Upper lobe of left lung (tissue), 4 donors: ENCODE results near the gene PAPSS2.

Source experiments
- POLR2AphosphoS5 ChIP-seq, 2 donors: sonication (generic); formaldehyde crosslinking; IDR thresholded peaks; one replicate each; pipeline ENCODE4 v1.5.1; 2017; ENCODE audit warnings: antibody characterized with exemption in 2 of 2
- TF ChIP-seq, protein P1 (sequence below), 6 experiments: fragments of 450-650 bp in 4 of 6; fragments of 200-600 bp in 2 of 6; sonication (generic) in 2 of 6; IDR thresholded peaks; one replicate each; pipeline ENCODE4 v1.5.1; 2016 to 2019; ENCODE audit warnings: antibody characterized with exemption in 6 of 6

DNA sequence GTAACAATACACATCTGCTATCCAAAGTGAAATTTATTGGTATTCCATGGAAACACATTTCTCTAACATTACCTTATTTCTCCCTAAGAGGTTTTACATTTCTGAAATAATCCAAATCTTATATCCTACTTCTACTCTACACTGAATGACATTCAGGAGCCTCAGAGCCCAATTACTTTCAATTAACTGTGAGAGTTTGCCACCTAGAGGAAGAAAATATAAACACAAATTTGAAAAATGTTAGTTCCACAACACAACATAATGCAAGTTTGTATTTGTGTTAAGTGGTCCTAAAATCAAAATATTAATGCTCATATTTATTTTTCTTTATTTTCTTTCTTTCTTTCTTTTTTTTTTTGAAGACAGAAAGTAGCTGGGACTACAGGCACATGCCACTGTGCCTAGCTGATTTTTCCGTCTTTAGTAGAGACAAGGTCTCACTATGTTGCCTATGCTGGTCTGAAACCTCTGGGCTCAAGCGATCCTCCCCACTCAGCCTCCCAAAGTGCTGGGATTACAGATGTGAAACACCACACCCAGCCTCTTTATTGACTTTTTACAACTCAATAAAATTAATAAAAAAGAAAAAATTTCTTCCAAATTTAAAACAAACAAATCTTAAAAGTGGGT is 112.3 kb downstream of the PAPSS2 start:
- no peak for TF ChIP-seq POLR2AphosphoS5 (IDR thresholded peaks at IDR 0.05)
- TF ChIP-seq, protein P1, sequence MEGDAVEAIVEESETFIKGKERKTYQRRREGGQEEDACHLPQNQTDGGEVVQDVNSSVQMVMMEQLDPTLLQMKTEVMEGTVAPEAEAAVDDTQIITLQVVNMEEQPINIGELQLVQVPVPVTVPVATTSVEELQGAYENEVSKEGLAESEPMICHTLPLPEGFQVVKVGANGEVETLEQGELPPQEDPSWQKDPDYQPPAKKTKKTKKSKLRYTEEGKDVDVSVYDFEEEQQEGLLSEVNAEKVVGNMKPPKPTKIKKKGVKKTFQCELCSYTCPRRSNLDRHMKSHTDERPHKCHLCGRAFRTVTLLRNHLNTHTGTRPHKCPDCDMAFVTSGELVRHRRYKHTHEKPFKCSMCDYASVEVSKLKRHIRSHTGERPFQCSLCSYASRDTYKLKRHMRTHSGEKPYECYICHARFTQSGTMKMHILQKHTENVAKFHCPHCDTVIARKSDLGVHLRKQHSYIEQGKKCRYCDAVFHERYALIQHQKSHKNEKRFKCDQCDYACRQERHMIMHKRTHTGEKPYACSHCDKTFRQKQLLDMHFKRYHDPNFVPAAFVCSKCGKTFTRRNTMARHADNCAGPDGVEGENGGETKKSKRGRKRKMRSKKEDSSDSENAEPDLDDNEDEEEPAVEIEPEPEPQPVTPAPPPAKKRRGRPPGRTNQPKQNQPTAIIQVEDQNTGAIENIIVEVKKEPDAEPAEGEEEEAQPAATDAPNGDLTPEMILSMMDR (IDR thresholded peaks at IDR 0.05) = peak; percentile 31 to 59 (median 48)
